ENCODE measurements around the gene SPINK4. TPM values are rescaled to one million over a fixed set of nuclear protein-coding genes. Genes with fewer than 3 reads are reported as not detected.

The SPINK4 gene
- total RNA-seq, 1 donor from 2014 or later, result not detected

- DNase-seq (ENCODE audit: extremely low read depth, low read depth, low spot score), result no peak
Measured at GRCh38 chr9:33228606-33229005, 11.4 kb upstream of the SPINK4 start.

- DNase-seq (ENCODE audit: extremely low read depth, low read depth, low spot score), result no peak
Measured at GRCh38 chr9:33229359-33230114, 10.4 kb upstream of the SPINK4 start.

- no peak for DNase-seq (ENCODE audit: extremely low read depth, low read depth, low spot score)
Measured at GRCh38 chr9:33230756-33231622, 9.0 kb upstream of the SPINK4 start.

- DNase-seq (ENCODE audit: extremely low read depth, low read depth, low spot score), result no peak
Measured at GRCh38 chr9:33231623-33231942, 8.4 kb upstream of the SPINK4 start.

- DNase-seq (ENCODE audit: extremely low read depth, low read depth, low spot score), result no peak
Measured at GRCh38 chr9:33232815-33233214, 7.2 kb upstream of the SPINK4 start.

DNA sequence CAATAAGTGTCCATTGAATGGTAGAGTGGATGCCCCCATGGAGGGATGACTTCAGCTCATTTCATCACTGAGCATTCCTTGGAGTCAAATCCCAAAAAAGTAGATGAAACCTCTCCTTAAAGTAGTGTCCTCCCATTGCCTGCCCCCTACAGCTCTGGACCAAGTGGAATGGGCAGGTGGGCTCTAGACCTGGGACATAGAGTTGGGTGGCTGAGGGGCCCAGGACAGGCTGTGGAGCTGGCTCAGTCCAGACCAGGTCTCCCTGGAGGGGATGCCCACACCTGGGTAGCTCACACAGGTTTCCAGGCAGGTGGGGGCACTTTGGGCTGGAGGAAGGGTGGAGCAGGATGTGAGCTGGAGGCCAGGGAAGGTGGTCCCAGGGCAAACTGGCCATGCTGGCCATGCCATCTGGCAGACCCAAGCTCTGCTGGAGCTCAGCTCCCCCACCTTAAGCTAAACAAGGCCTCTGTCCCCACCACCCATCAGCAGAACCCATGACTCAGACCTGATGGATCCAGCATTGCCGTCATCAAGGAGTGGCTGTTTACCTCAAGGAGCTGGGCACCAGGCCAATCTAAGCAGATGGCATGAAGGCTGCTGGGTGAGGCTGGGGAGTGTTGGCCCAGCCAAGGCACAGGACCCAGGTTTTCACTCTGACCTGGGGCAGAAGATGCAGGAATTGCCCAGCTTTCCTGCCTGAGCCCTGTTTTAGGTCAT lies 6.2 kb upstream of the SPINK4 start:
- peak; percentile 34 for DNase-seq (ENCODE audit: extremely low read depth, low read depth, low spot score)

DNA sequence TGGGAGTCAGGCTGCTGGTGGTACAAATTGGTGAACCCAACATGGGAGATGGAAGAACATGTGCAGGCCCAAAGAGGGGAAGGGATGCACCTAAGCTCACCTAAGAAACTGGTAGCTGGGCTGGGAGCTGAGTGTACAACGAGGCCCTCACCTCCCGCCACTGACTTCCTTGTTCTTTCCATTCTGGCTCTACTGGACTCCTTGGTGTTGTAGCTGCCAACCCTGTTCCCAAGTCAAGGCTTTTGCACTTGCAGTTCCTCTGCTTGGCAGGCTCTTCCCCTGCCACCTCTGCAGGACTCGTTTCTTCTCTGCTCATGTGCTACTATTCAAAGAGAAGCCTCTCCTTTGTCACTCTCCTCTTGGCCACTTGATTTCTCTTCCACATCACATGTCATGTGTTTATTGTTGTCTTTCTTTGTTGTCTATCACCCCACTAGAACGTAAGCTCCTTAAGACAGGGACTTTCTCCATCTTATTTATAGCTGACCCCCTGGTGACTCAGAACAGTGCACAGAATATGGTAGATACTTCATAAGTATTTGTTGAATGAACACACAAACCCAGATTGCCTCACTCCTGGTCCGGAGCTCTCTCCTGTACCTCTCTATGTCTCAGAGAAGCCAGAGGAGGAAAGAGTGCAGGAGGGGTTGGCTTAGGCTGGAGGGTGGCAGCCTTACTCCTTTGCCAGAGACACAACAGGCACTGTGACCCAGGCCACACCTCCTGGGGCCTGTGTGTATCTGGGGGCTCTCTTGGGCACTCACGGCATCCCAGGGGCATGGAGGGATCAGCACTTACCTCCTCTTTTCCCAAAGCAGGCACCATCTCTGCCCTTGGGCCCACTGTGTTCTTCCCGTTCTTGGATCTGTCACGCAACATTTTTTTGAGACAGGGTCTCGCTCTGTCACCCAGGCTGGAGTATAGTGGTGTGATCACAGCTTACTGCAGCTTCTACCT lies 5.2 kb upstream of the SPINK4 start:
- no peak for DNase-seq (ENCODE audit: extremely low read depth, low read depth, low spot score)

DNA sequence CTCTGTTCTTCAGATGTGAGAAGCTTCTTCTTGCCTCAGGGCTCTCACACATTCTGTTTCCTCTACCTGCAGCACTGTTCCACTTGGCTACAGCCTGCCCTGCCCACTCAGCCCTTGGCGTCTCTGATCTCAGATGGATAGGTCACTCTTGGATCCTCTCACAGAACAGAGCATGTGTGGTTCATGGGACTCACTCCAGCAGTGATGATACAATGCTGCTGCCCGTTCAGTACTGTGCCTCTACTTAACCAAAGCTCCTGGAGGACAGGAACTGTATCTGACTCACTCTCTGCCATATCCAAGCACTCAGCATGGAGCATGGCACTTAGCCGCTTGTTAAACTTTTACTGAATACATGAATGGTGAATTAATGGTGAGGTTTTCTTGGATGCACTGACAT lies 3.4 kb upstream of the SPINK4 start:
- DNase-seq (ENCODE audit: extremely low read depth, low read depth, low spot score), result no peak

- DNase-seq (ENCODE audit: extremely low read depth, low read depth, low spot score), result no peak
Measured at GRCh38 chr9:33241298-33241697, 1.3 kb downstream of the SPINK4 start.

DNA sequence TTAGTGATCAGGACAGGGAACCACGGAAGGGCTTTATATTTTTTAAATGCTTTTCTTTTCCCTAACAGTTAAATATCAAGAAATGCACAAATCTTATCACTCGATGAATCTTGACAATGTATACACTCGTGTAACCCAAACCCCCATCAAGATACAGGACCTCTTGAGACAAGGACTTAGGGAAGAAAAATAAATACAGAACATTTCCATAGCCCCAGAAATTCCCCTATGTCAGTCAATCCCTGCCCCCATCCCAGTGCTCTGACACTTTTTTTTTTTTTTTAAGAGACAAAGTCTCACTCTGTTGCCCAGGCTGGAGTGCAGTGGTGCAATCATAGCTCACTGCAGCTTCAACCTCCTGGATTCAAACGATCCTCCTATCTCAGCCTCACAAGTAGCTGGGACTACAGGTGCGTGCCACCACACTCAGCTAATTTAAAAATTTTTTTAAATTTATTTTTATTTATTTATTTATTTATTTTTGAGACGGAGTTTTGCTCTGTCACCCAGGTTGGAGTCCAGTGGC lies 2.7 kb downstream of the SPINK4 start:
- DNase-seq (ENCODE audit: extremely low read depth, low read depth, low spot score), result no peak

DNA sequence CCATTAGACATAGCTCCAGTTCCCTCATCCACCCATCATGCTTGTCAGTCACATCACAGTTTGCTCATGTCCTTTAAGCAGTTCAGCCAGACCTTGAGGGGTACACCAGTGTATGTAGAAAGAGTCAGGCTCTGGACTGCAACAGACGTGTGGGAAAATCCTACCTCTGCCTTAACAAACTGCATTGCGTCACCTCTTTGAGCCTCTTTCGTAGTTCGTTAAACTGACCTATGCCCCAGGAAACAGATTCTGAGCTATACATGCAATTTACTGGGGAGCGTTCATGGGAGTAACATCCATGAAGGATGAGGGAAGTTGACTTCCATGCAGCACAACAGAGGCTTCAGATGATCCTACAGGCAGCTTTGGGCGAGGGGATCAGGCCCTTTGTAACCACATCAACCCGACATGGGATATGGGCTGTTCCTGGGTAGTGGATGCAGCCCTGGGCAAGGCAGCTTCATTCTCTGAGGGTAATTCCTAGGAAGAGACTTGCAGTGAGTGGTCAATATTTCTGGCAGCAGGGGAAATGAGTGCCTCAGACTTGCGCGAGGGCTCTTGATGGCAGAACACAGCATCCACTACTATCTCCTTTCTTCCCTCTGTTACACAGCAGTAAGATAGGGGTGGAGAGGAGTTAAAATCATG lies 4.3 kb downstream of the SPINK4 start:
- no peak for DNase-seq (ENCODE audit: extremely low read depth, low read depth, low spot score)

DNA sequence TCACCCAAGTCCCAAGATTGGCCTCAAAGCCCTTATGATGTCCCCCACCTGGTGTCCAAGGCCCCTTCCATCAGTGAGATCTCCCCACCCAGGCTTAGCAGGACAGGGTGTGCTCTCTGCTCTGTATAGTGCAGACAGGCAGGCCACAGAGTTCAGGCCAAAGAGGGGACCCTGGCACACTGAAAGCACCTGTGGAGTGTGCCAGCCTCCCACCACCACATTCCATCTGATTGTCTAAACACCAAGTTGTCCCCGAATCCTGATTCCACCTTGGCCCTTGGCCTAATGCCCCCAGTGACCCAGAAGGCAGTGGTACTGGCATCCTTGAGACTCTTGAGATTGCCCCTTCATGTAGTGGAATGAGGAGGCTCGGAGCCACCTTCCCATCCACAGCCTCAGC lies 5.4 kb downstream of the SPINK4 start:
- DNase-seq (ENCODE audit: extremely low read depth, low read depth, low spot score), result no peak

DNA sequence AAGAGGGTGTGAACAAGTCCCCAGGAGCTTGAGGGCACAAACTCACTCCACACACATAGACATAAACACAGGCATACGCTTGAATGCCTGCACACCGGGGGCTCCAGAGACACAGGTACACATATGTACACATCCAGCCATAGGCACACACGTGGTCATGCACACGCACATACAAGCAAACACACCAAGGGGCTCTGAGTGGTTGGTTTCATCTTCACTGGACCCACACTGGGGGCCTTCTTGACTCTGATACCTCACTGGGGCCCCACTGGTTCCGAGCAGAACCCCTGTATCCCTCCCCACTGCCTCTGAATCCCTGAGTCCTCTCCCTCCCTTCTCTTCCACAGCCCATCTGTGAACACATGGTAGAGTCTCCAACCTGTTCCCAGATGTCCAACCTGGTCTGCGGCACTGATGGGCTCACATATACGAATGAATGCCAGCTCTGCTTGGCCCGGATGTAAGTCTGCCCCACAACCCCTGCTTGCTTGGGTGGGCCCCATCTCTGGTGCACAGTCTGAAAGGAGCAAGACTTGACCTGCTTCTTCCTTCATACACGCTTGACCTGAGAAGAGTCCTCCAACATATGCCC lies 6.4 kb downstream of the SPINK4 start:
- no peak for DNase-seq (ENCODE audit: extremely low read depth, low read depth, low spot score)

GRCh38 chr9:33248606-33249005 lies 8.6 kb downstream of the SPINK4 start:
- DNase-seq (ENCODE audit: extremely low read depth, low read depth, low spot score), result no peak

- DNase-seq (ENCODE audit: extremely low read depth, low read depth, low spot score), result no peak
Measured at GRCh38 chr9:33249087-33249658, 9.2 kb downstream of the SPINK4 start.

- DNase-seq (ENCODE audit: extremely low read depth, low read depth, low spot score), result no peak
Measured at GRCh38 chr9:33249983-33250382, 10.0 kb downstream of the SPINK4 start.

- DNase-seq (ENCODE audit: extremely low read depth, low read depth, low spot score), result no peak
Measured at GRCh38 chr9:33250458-33250995, 10.6 kb downstream of the SPINK4 start.

DNA sequence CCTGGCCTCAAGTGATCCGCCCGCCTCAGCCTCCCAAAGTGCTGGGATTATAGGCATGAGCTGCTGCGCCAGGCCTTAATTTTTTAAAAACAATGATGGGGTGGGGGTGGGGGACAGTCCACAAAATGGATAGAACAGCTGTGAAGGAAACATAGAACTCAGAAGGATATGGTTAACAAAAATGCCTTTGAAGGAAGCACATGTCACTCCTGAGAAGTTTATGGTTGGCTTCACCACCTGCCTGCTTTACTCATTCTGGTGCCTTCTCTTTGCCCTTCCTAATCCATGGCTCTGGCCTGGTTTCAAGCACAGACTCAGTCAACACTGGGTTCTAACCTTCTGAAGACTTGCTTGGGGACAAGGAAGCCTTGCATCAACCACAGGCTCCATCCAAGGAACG lies 14.2 kb downstream of the SPINK4 start:
- no peak for DNase-seq (ENCODE audit: extremely low read depth, low read depth, low spot score)

DNA sequence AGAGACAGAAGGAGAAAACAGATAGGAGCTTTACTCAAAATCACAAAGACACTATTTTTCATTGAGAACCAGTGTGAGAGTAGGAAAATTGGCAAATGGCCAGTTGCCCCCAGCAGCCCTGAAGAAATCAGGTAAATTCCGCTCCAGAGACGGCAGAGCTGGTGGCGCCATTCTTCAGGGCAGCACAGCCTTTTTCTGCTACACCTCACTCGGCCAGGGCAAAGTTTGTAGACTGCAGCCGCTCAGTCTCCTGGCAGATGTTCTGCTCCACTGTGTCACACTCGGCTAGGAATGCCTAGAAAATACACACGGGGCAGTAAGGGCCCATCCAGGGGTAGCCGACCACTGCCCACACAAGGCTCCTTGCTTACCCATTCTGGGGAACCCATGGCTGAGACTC lies 15.0 kb downstream of the SPINK4 start:
- DNase-seq (ENCODE audit: extremely low read depth, low read depth, low spot score), result no peak

Data from glomerular endothelial cell (primary cell).